Endothelial cell of umbilical vein (primary cell): Measurements from ENCODE around the gene TOP1. TPM values are rescaled to one million over a fixed set of nuclear protein-coding genes. Genes with fewer than 3 reads are reported as not detected.

ENCODE experiments used
- BruUV-seq: library from RNA; stranded (reverse); fragments of 400-500 nt; replicated peaks from 2 replicates; lab custom pipeline; 2021; lab: Mats Ljungman, UMichigan
- CTCF ChIA-PET: fragments of 300-600, 350-600 bp; sonication (Branson Sonifier 250); formaldehyde crosslinking; loops from one replicate; lab custom pipeline; 2021; ENCODE audit warnings: antibody characterized with exemption, inconsistent platforms; lab: Charles Lee
- POLR2A ChIA-PET: fragments of 300-600, 350-600 bp; sonication (Branson Sonifier 250); formaldehyde crosslinking; loops from one replicate; lab custom pipeline; 2021; ENCODE audit warnings: antibody characterized with exemption, inconsistent platforms; lab: Charles Lee
- DNase-seq: peaks from one replicate; pipeline ENCODE4 v3.0.0-alpha.2; 2011; ENCODE audit warnings: low read depth, low spot score
- FAIRE-seq: peaks from 2 replicates; lab custom pipeline; 2011; peaks lifted over from hg19 to GRCh38; lab: Jason Lieb, UNC
- H2AFZ ChIP-seq: 2 replicates; pipeline ENCODE4 v1.6.0; 2012; ENCODE audit warnings: low read depth, low read length, control low read depth, inconsistent platforms
- H3K27ac ChIP-seq: 2 replicates; pipeline ENCODE4 v1.5.1; 2011; ENCODE audit warnings: low read depth, mild to moderate bottlenecking, control low read depth, low read length, moderate library complexity; ENCODE audit not compliant: insufficient read depth
- H3K27me3 ChIP-seq, 2 experiments: 2 replicates each; pipeline versions ENCODE4 v1.6.0 to v1.6.1; 2011; ENCODE audit warnings: low read length in 2 of 2, mixed read lengths in 1 of 2; ENCODE audit not compliant: control insufficient read depth in 2 of 2, insufficient read depth in 2 of 2
- H3K36me3 ChIP-seq, 2 experiments: 2 replicates in 1 of 2; 3 replicates in 1 of 2; pipeline ENCODE4 v1.5.1; 2011; ENCODE audit warnings: low read length in 2 of 2, mild to moderate bottlenecking in 1 of 2, moderate library complexity in 1 of 2; ENCODE audit not compliant: control insufficient read depth in 2 of 2, insufficient read depth in 2 of 2; ENCODE audit errors: extremely low read depth in 1 of 2
- H3K4me1 ChIP-seq: 3 replicates; pipeline ENCODE4 v1.5.1; 2011; ENCODE audit warnings: mild to moderate bottlenecking, low read length; ENCODE audit not compliant: control insufficient read depth, insufficient read depth; ENCODE audit errors: extremely low read depth
- H3K4me2 ChIP-seq: 2 replicates; pipeline ENCODE4 v1.6.1; 2011; ENCODE audit warnings: low read length, control low read depth, mixed read lengths; ENCODE audit not compliant: insufficient read depth
- H3K4me3 ChIP-seq, 3 experiments: fragments of 200-600 bp in 1 of 3; sonication (generic), shearing (Covaris generic) in 1 of 3; replicated peaks in 1 of 3; 2 replicates each; pipeline ENCODE4 v1.5.1; 2011 to 2016; ENCODE audit warnings: control low read depth in 3 of 3, low read length in 3 of 3, mild to moderate bottlenecking in 2 of 3, inconsistent platforms in 1 of 3, low read depth in 1 of 3, moderate library complexity in 1 of 3; ENCODE audit not compliant: insufficient read depth in 1 of 3
- H3K79me2 ChIP-seq: 2 replicates; pipeline ENCODE4 v1.6.0; 2012; ENCODE audit warnings: low read length, inconsistent platforms; ENCODE audit not compliant: control insufficient read depth, insufficient read depth
- H3K9ac ChIP-seq: replicated peaks from 2 replicates; pipeline ENCODE3; 2011; ENCODE audit warnings: low read length, control low read depth; ENCODE audit not compliant: insufficient read depth; ENCODE audit errors: extremely low read depth
- H3K9me1 ChIP-seq: replicated peaks from 3 replicates; pipeline ENCODE4 v1.6.0; 2011; ENCODE audit warnings: mild to moderate bottlenecking, low read length; ENCODE audit not compliant: control insufficient read depth, insufficient read depth; ENCODE audit errors: extremely low read depth
- H3K9me3 ChIP-seq: replicated peaks from 2 replicates; pipeline ENCODE4 v1.5.1; 2012; ENCODE audit warnings: low read length, inconsistent platforms; ENCODE audit not compliant: control insufficient read depth, insufficient read depth
- H4K20me1 ChIP-seq: replicated peaks from 2 replicates; pipeline ENCODE3; 2011; ENCODE audit warnings: mild to moderate bottlenecking, low read length; ENCODE audit not compliant: control insufficient read depth, insufficient read depth; ENCODE audit errors: extremely low read depth
- EZH2 ChIP-seq: IDR thresholded peaks from 2 replicates; pipeline ENCODE4 v1.6.1; 2012; ENCODE audit warnings: borderline replicate concordance, low read depth, mild to moderate bottlenecking, moderate library complexity, low read length, inconsistent platforms; ENCODE audit not compliant: severe bottlenecking
- FOS ChIP-seq: IDR thresholded peaks from 2 replicates; pipeline ENCODE4 v1.6.1; 2011; ENCODE audit warnings: mild to moderate bottlenecking, low read length, moderate library complexity, borderline replicate concordance; ENCODE audit not compliant: insufficient read depth
- GATA2 ChIP-seq: IDR thresholded peaks from 2 replicates; pipeline ENCODE4 v1.7.0; 2011; ENCODE audit warnings: low read depth, mild to moderate bottlenecking, moderate library complexity, mixed read lengths, low read length; ENCODE audit not compliant: insufficient read length, insufficient read depth
- JUN ChIP-seq: IDR thresholded peaks from 2 replicates; pipeline ENCODE4 v1.6.1; 2011; ENCODE audit warnings: borderline replicate concordance, low read depth; ENCODE audit not compliant: insufficient read length, insufficient read depth
- MYC ChIP-seq: IDR thresholded peaks from one replicate; pipeline ENCODE4 v1.6.1; 2011; ENCODE audit warnings: mild to moderate bottlenecking, low read depth, low read length
- POLR2A ChIP-seq: IDR thresholded peaks from 2 replicates; pipeline ENCODE4 v1.6.1; 2012; ENCODE audit warnings: low read depth, mild to moderate bottlenecking, control low read depth, low read length
- POLR2AphosphoS5 ChIP-seq: IDR thresholded peaks from 2 replicates; pipeline ENCODE4 v1.6.1; 2012; ENCODE audit warnings: low read depth, mild to moderate bottlenecking, control low read depth, low read length, moderate library complexity; ENCODE audit not compliant: insufficient read depth
- dilution Hi-C: fragments of 300-500 bp; cut with MboI; formaldehyde crosslinking; loops from one replicate; pipeline ENCODE4 v1.15.0; 2019; ENCODE audit warnings: low sequenced_read_pairs; ENCODE audit not compliant: extremely low pct_ligation_motif_present
- intact Hi-C: fragments of 100-400 bp; cut with micrococcal nuclease; formaldehyde crosslinking; loops from one replicate; pipeline ENCODE4 v1.10.0; 2022
- polyA plus RNA-seq, 4 experiments: library from polyadenylated mRNA; depleted of rRNA in 3 of 4; stranded (reverse) in 3 of 4; unstranded in 1 of 4; fragments of >200 nt; gene quantifications; 2 replicates each; pipeline versions ENCODE4 v1.2.1 to v1.2.3, GENCODE V29; 2011 to 2012; ENCODE audit warnings: missing spikeins in 1 of 4
- total RNA-seq: library from RNA; stranded (reverse); gene quantifications from 2 replicates; pipeline ENCODE4 v1.2.3, GENCODE V29; 2021
- TF ChIP-seq, protein P1 (sequence below): IDR thresholded peaks from 2 replicates; pipeline ENCODE4 v1.6.1; 2011; ENCODE audit not compliant: insufficient read depth, insufficient read length
- TF ChIP-seq, protein P2 (sequence below), 2 donors: IDR thresholded peaks; 1 replicate in 1 of 2; 2 replicates in 1 of 2; pipeline ENCODE4 v1.5.1; 2011; ENCODE audit warnings: low read length in 2 of 2, mild to moderate bottlenecking in 2 of 2, moderate library complexity in 2 of 2, control low read depth in 1 of 2, inconsistent platforms in 1 of 2, low read depth in 1 of 2; ENCODE audit not compliant: insufficient read depth in 1 of 2; ENCODE audit errors: extremely low read depth in 1 of 2

The TOP1 gene
- total and polyA plus RNA-seq, 2 donors (not counting 3 experiments of a cell fraction or from before 2014, with no cell fraction given) = 7.0 to 77.4 TPM

DNA sequence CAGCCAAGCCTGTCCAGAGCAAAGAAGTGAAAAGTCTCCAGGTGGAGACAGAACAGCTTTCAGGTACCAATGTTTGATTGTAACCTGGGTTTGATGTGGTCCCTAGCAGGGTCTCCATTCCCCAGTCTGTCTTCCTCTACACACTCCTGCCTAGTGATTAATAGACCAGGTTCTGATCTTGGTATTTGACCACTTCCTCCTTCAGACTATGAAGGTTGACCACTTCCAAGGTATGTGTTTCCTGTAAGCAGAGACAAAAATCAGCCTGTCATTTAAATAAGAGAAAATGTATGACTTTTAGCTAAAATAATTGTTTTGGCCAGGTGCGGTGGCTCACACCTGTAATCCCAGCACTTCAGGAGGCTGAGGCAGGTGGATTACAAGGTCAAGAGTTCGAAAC lies 41.8 kb upstream of the TOP1 start:
- Histone ChIP-seq H3K9ac (no peak overlapping the region), H3K79me2 (no peaks in the 10 kb centered on the region), H3K9me3 (no peaks in the 10 kb centered on the region), H3K4me3 (no peak overlapping the region), H3K27ac (no peak overlapping the region), H2AFZ (no peak overlapping the region), H3K9me1 (no peaks in the 10 kb centered on the region), H4K20me1 (no peaks in the 10 kb centered on the region), H3K27me3 (no peaks in the 10 kb centered on the region), H3K36me3 (no peaks in the 10 kb centered on the region), H3K4me2 (no peak overlapping the region), H3K4me1 (peaks cover 12% of the 10 kb centered on the region)
- no TSS peak for BruUV-seq
- intact Hi-C loops (no loop called here), dilution Hi-C loops (no loop called here)
- FAIRE-seq (no peak), DNase-seq (no peak)
- TF ChIP-seq POLR2A (no peak), EZH2 (no peak), JUN (no peak), MYC (no peak), FOS (no peak), GATA2 (no peak), POLR2AphosphoS5 (no peak)
- TF ChIP-seq, protein P1, sequence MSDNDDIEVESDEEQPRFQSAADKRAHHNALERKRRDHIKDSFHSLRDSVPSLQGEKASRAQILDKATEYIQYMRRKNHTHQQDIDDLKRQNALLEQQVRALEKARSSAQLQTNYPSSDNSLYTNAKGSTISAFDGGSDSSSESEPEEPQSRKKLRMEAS = no peak
- TF ChIP-seq, protein P2, sequence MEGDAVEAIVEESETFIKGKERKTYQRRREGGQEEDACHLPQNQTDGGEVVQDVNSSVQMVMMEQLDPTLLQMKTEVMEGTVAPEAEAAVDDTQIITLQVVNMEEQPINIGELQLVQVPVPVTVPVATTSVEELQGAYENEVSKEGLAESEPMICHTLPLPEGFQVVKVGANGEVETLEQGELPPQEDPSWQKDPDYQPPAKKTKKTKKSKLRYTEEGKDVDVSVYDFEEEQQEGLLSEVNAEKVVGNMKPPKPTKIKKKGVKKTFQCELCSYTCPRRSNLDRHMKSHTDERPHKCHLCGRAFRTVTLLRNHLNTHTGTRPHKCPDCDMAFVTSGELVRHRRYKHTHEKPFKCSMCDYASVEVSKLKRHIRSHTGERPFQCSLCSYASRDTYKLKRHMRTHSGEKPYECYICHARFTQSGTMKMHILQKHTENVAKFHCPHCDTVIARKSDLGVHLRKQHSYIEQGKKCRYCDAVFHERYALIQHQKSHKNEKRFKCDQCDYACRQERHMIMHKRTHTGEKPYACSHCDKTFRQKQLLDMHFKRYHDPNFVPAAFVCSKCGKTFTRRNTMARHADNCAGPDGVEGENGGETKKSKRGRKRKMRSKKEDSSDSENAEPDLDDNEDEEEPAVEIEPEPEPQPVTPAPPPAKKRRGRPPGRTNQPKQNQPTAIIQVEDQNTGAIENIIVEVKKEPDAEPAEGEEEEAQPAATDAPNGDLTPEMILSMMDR (IDR thresholded peaks at IDR 0.05; ENCODE audit: extremely low read depth in 1 of 2, insufficient read depth in 1 of 2, low read depth in 1 of 2, low read length in 2 of 2) = no peak
- CTCF ChIA-PET = interaction anchor here (1.0 to 7.6 kb wide), 5 partner anchors 24 to 110 kb away, joined by 3 to 282 read pairs (median 8); no protein-coding TSS in a partner anchor
- POLR2A ChIA-PET = interaction anchor here (0.6 kb wide), 1 partner anchor 55 kb away, joined by 4 read pairs; no protein-coding TSS in a partner anchor
